GM21717 (cell line): ENCODE results near the gene PRRT1B.

Source experiments
- ATAC-seq: cut with Tn5 transposase; IDR thresholded peaks from one replicate; pipeline ENCODE4 v1.9.1; 2021; ENCODE audit warnings: mild to moderate bottlenecking, moderate library complexity; ENCODE audit not compliant: unreplicated experiment

Gene PRRT1B

GRCh38 chr9:131594906-131595665, 49.8 kb downstream of the PRRT1B start:
- ATAC-seq: no peak

- no peak for ATAC-seq
Measured at GRCh38 chr9:131595696-131596429, 50.5 kb downstream of the PRRT1B start.

GRCh38 chr9:131596430-131596743, 51.1 kb downstream of the PRRT1B start:
- no peak for ATAC-seq

- no peak for ATAC-seq
Measured at GRCh38 chr9:131597246-131597645, 51.9 kb downstream of the PRRT1B start.

GRCh38 chr9:131598121-131598520, 52.8 kb downstream of the PRRT1B start:
- no peak for ATAC-seq

- ATAC-seq: no peak
Measured at GRCh38 chr9:131601683-131602181, 56.4 kb downstream of the PRRT1B start.

GRCh38 chr9:131603199-131603598, 57.9 kb downstream of the PRRT1B start:
- ATAC-seq: no peak

GRCh38 chr9:131603711-131604439, 58.6 kb downstream of the PRRT1B start:
- no peak for ATAC-seq

GRCh38 chr9:131605770-131606590, 60.7 kb downstream of the PRRT1B start:
- ATAC-seq: no peak

GRCh38 chr9:131606896-131607567, 61.7 kb downstream of the PRRT1B start:
- ATAC-seq: no peak

- no peak for ATAC-seq
Measured at GRCh38 chr9:131607591-131607990, 62.3 kb downstream of the PRRT1B start.

GRCh38 chr9:131608493-131609037, 63.2 kb downstream of the PRRT1B start:
- no peak for ATAC-seq
